IMR-90 (cell line): ENCODE measurements around the gene NAA10.

Experiments
- CHD1 ChIP-seq: IDR thresholded peaks from 2 replicates; pipeline ENCODE4 v1.6.1; 2012; ENCODE audit warnings: low read depth, low read length, improper control_type of control experiment
- POLR2A ChIP-seq: IDR thresholded peaks from 2 replicates; pipeline ENCODE4 v1.6.1; 2012; ENCODE audit warnings: mild to moderate bottlenecking, low read depth, low read length
- RAD21 ChIP-seq: IDR thresholded peaks from 2 replicates; pipeline ENCODE4 v1.6.1; 2012; ENCODE audit warnings: low read length, improper control_type of control experiment
- TF ChIP-seq, protein P1 (sequence below): conservative IDR thresholded peaks from 2 replicates; pipeline ENCODE4 v1.5.1; 2012; ENCODE audit warnings: mild to moderate bottlenecking, low read depth, low read length, improper control_type of control experiment

DNA sequence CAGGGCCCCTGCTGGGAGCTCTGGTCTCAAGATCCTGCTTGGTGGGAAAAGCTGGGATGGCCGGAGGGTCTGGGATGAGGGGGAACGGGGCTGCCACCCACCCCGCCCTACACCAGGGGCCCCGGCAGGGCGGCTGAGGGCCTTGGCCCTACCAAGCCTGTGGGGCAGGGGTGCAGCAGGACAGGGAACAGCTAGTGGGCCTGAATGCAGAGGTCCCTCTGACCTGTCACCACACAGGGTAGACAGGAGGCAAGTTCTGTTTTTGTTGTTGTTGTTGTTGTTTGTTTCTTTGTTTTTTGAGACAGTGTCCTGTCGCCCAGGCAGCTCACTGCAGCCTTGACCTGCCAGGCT lies 9.9 kb upstream of the NAA10 start:
- TF ChIP-seq POLR2A: no peak
- TF ChIP-seq RAD21: no peak
- TF ChIP-seq CHD1: no peak
- TF ChIP-seq, protein P1, sequence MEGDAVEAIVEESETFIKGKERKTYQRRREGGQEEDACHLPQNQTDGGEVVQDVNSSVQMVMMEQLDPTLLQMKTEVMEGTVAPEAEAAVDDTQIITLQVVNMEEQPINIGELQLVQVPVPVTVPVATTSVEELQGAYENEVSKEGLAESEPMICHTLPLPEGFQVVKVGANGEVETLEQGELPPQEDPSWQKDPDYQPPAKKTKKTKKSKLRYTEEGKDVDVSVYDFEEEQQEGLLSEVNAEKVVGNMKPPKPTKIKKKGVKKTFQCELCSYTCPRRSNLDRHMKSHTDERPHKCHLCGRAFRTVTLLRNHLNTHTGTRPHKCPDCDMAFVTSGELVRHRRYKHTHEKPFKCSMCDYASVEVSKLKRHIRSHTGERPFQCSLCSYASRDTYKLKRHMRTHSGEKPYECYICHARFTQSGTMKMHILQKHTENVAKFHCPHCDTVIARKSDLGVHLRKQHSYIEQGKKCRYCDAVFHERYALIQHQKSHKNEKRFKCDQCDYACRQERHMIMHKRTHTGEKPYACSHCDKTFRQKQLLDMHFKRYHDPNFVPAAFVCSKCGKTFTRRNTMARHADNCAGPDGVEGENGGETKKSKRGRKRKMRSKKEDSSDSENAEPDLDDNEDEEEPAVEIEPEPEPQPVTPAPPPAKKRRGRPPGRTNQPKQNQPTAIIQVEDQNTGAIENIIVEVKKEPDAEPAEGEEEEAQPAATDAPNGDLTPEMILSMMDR: no peak
